Ishikawa (cell line): Measurements from ENCODE around the gene DCUN1D3.

Experiments used
- CEBPB ChIP-seq: IDR thresholded peaks from 2 replicates; pipeline ENCODE4 v1.6.1; 2012
- CREB1 ChIP-seq: IDR thresholded peaks from 2 replicates; pipeline ENCODE4 v1.6.1; 2012; ENCODE audit warnings: low read depth
- EGR1 ChIP-seq: IDR thresholded peaks from 2 replicates; pipeline ENCODE4 v1.6.1; 2012
- EP300 ChIP-seq: IDR thresholded peaks from 2 replicates; pipeline ENCODE4 v1.6.1; 2012; ENCODE audit warnings: borderline replicate concordance
- FOXM1 ChIP-seq: IDR thresholded peaks from 2 replicates; pipeline ENCODE4 v1.6.1; 2012; ENCODE audit warnings: low read depth, borderline replicate concordance
- MAX ChIP-seq: IDR thresholded peaks from 2 replicates; pipeline ENCODE4 v1.6.1; 2012
- NFIC ChIP-seq: IDR thresholded peaks from 2 replicates; pipeline ENCODE4 v1.6.1; 2012
- RAD21 ChIP-seq: IDR thresholded peaks from 2 replicates; pipeline ENCODE4 v1.6.1; 2012; ENCODE audit warnings: low read depth
- TAF1 ChIP-seq: IDR thresholded peaks from 2 replicates; pipeline ENCODE4 v1.6.1; 2012; ENCODE audit warnings: low read depth, mild to moderate bottlenecking
- TCF12 ChIP-seq: IDR thresholded peaks from 2 replicates; pipeline ENCODE4 v1.6.1; 2012; ENCODE audit warnings: low read depth
- TEAD4 ChIP-seq: IDR thresholded peaks from 2 replicates; pipeline ENCODE4 v1.6.1; 2012
- YY1 ChIP-seq: IDR thresholded peaks from 2 replicates; pipeline ENCODE4 v1.6.1; 2012; ENCODE audit warnings: low read depth
- ZBTB7A ChIP-seq: IDR thresholded peaks from 2 replicates; pipeline ENCODE4 v1.6.1; 2012; ENCODE audit warnings: low read depth
- TF ChIP-seq, protein P1 (sequence below): IDR thresholded peaks from 2 replicates; pipeline ENCODE4 v1.6.1; 2012; ENCODE audit warnings: low read depth, mild to moderate bottlenecking
- TF ChIP-seq, protein P2 (sequence below): IDR thresholded peaks from 2 replicates; pipeline ENCODE4 v1.6.1; 2012

Gene DCUN1D3

DNA sequence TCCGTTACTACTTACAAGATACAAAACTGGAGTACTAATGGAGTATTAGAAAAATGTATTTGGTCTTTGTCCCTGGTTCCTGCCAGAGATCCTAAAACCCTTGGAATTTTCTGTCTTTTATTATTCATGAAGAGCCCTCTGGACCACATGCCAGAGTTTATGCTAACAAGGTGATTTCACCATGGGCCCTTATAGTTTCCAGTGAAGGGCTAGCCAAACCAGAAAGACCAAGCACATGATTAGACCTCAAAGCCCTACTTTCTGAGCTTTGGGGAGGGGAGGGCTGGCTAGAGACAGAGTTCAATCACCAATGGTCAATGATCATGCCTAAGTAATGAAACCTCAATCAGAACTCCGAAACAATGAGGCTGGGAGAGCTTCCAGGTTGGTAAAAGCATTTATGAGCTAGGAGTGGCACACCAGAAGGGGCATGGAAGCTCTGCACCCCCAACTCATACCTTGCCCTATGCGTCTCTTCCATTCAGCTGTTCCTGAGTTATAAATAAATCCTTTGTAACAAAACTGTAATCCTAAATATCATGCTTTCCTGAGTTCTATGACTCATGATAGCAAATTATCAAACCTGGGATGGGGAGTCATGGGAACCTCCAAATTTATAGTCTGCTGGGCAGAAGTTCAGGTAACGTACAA, 10.4 kb downstream of the DCUN1D3 start:
- TF ChIP-seq YY1 (no peak), TCF12 (no peak), FOXM1 (no peak), CEBPB (no peak), NFIC (no peak), EGR1 (no peak), EP300 (no peak), TAF1 (no peak), MAX (no peak), ZBTB7A (no peak)
- TF ChIP-seq, protein P1, sequence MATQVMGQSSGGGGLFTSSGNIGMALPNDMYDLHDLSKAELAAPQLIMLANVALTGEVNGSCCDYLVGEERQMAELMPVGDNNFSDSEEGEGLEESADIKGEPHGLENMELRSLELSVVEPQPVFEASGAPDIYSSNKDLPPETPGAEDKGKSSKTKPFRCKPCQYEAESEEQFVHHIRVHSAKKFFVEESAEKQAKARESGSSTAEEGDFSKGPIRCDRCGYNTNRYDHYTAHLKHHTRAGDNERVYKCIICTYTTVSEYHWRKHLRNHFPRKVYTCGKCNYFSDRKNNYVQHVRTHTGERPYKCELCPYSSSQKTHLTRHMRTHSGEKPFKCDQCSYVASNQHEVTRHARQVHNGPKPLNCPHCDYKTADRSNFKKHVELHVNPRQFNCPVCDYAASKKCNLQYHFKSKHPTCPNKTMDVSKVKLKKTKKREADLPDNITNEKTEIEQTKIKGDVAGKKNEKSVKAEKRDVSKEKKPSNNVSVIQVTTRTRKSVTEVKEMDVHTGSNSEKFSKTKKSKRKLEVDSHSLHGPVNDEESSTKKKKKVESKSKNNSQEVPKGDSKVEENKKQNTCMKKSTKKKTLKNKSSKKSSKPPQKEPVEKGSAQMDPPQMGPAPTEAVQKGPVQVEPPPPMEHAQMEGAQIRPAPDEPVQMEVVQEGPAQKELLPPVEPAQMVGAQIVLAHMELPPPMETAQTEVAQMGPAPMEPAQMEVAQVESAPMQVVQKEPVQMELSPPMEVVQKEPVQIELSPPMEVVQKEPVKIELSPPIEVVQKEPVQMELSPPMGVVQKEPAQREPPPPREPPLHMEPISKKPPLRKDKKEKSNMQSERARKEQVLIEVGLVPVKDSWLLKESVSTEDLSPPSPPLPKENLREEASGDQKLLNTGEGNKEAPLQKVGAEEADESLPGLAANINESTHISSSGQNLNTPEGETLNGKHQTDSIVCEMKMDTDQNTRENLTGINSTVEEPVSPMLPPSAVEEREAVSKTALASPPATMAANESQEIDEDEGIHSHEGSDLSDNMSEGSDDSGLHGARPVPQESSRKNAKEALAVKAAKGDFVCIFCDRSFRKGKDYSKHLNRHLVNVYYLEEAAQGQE: no peak
- TF ChIP-seq, protein P2, sequence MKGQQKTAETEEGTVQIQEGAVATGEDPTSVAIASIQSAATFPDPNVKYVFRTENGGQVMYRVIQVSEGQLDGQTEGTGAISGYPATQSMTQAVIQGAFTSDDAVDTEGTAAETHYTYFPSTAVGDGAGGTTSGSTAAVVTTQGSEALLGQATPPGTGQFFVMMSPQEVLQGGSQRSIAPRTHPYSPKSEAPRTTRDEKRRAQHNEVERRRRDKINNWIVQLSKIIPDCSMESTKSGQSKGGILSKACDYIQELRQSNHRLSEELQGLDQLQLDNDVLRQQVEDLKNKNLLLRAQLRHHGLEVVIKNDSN: no peak

GRCh38 chr16:20887207-20887606, 13.0 kb downstream of the DCUN1D3 start:
- TF ChIP-seq MAX (no peak), NFIC (no peak), TAF1 (no peak), EP300 (no peak), FOXM1 (no peak), TEAD4 (no peak), YY1 (no peak), EGR1 (no peak), TCF12 (no peak), ZBTB7A (no peak), CEBPB (no peak), RAD21 (no peak), CREB1 (no peak)
- TF ChIP-seq, protein P2: no peak
- TF ChIP-seq, protein P1: no peak

DNA sequence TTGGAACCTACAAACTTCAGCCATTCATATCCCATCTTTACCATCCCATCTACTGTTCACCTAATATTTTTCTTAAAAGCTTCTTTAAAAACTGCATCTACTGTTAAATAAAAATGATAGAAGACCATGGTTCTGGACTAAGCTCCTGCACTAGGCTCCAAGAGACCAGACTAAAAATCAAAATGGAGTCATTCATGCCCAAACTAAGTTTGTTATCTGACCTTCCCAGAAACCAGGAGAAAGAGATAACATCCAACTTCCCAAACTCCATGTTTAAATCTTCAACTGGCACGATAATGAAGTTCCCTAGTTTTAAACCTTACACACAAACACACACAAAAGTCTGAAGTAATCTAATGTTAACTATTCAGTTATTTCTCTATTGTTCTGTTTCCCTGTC, 13.8 kb downstream of the DCUN1D3 start:
- TF ChIP-seq NFIC (no peak), TEAD4 (no peak)
- TF ChIP-seq, protein P2: no peak

DNA sequence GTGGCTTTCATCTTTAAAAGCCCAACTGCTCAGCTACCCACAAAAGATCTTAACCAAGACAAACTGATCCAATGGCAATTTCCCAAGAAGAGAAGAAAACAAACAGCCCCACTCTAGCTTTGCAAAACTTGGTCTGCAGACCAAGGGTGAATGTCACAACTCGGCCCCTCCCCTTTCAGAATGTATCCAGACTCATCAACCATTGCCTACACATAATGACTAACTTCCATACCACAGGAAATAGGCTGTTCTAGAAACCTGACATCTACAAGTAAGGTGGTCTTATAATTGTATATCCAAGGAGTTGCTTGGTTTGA, 16.0 kb downstream of the DCUN1D3 start:
- TF ChIP-seq CREB1 (no peak), TEAD4 (no peak), MAX (no peak), EGR1 (no peak), NFIC (no peak), TAF1 (no peak), EP300 (no peak), FOXM1 (no peak), TCF12 (no peak), ZBTB7A (no peak), CEBPB (no peak), YY1 (no peak)
- TF ChIP-seq, protein P2: no peak
- TF ChIP-seq, protein P1: no peak
